ENCODE measurements around the gene AKAP7. TPM values are rescaled to one million over a fixed set of nuclear protein-coding genes. Genes with fewer than 3 reads are reported as not detected.
"Not testable (repeated sequence)": the region's sequence is repeated elsewhere in the genome, so short reads cannot be mapped to it uniquely, and the experiment has no call there.

The AKAP7 gene
- total RNA-seq, 1 experiment from 2014 or later, result 4.7 TPM

DNA sequence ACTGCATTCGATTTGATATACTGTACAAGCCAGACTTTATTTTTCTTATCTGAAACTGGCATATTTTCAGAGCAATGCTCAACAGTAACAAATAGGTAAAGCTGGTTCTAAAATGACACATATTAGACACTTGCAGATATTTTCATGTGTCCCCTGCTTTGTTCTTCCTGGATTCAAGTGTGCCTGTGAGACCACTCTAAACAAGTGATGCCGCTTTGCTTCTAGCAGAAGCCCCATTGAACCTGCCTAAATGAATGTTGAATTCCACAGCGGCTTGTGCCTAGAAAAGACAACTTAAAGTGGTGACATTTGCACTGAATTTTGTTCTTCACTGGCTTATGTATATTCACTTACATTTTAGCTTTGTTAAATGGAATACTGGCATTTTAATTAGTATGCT lies 115.7 kb downstream of the AKAP7 start:
- DNase-seq (ENCODE audit: extremely low read depth, low read depth), result no peak

DNA sequence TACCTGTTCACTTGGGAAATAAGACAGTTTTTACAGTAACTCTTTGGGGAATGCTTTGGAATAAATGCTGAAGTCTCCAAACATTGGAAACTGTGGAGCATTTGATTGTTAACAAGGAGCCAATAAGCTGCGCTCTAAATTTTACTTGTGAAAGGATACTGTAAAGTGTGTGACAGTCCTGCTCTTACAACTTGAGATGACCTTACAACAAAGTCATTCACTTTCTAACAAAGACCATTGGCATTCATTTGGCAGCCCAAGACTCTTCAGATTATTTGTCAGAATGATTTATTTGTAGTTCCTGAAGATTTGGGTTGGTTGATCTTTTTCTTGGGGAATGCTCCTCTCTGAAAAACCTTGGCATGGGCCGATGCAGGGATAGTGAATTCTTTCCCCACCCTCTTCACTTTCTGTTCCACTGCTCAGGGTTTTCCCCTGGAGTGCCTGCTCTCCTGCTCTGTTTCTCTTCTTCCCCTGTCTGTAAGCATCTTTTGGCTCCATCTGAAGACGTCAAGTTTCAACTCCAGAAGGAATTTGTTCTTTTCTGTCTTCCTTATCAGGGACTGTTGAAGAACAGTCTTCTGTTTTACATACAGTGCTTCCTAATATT lies 116.4 kb downstream of the AKAP7 start:
- DNase-seq (ENCODE audit: extremely low read depth, low read depth), result no peak

DNA sequence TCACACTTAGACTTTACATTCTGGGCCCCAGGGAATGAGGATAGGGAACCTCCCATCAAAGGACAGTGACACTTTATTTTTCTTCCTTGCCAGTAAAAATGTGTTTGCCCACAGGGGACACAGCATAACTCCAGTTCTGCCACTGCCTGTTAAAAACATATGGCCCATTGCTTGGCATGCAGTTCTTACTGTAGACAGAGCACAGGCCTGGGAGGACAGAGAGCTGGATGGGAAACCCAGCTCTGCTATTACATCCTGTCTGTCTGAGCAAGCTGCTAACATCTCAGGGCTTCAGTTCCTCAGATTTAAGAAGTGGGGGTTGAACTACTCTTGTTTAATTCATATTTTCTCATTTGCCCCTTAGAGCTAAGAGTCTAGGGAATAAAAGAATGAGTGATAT lies 120.2 kb downstream of the AKAP7 start:
- no peak for DNase-seq (ENCODE audit: extremely low read depth, low read depth)

DNA sequence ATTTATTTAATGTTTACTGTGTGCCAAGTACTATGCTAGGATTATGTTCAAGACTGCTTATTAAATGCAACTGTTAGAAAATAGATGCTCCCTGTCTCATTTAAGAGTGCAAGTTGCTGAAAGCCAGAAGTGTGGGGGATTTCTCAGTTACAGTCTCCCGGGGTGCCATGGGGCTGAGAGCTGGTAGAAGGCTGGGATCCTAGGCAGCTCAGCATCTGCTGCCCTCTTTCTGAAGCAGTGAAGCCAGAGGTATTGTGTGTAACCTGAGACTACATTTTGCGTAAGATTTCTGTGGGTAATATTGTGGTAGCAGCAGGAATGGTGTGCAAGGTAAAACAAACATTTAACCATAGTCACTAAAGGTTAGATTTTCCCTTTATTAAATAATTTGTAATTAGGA lies 120.6 kb downstream of the AKAP7 start:
- DNase-seq (ENCODE audit: extremely low read depth, low read depth), result no peak

DNA sequence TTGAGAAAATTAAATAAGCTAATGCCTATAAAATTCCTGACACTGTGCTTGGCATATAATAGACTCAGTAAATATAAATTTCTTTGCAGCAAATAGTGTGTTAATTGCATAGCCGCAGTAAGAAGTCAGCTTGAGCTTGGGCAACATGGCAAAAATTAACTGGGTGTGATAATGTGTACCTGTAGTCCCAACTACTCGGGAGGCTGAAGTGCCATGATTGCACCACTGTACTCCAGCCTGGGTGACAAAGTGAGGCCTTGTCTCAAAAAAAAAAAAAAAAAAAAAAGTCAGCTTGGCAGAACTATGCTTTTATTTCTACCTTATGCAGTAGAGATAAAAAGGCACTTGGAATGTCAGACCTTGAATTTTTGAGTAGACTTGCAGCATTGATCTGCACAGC lies 121.8 kb downstream of the AKAP7 start:
- DNase-seq (ENCODE audit: extremely low read depth, low read depth), result no peak

DNA sequence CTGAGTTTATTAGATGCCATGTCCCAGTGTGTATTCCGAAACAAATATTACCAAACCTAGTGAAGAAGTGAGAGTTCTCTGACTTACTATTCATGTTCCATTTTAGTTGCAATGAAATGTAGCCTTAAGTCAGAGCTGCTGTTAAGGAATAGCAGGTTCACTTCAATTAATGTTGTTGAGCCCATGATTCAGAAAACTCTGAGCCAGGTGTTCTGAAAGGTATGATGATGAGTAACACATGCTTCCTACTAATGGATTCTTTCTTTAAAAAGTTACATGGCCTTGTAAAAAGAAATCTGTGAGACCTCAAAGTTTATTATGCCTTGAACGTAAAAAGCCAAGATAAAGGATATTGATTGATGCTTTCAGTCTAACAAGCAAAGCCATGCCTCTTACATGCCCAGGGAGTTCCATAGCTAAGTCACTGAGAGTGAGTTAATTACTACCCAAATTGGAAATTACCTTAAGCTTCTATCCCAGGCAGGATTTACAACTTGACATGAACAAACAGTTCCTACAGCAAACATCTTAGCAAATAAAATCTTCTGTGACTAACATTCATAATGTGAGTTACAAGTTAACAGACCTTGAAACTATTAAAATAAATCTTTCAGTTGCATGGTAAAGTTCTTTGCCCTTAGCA lies 122.9 kb downstream of the AKAP7 start:
- DNase-seq (ENCODE audit: extremely low read depth, low read depth), result no peak

DNA sequence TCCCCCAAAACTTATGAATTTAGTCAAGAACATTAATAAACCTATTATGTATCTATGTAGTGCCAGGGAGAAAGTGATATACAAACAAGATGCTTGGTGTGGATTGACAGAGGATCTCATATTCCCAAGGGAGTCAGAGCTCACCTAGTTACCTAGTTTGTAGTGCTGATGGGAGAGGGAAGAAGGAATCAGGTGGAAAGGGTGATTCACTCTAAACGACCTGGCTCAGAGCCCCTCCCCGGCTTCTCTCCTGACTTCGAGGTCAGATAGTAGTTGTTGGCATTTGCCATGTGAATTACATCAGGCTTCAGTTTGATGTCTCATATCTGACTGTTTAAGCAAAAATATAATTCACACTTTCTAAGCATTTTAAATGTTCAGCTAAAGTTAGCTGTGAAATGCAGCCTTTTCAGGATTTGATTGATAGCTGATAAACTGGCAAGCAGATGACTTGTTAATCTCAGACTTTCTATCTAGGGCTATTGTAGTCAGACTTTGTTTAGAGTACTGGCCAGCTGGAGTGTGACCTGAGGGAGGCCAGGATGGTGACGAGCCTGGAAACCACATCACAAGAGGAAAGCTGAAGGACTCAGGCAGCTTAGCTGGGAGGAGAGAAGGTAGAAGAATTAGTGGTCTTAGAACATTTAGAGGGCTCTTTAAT lies 123.7 kb downstream of the AKAP7 start:
- DNase-seq (ENCODE audit: extremely low read depth, low read depth), result no peak

DNA sequence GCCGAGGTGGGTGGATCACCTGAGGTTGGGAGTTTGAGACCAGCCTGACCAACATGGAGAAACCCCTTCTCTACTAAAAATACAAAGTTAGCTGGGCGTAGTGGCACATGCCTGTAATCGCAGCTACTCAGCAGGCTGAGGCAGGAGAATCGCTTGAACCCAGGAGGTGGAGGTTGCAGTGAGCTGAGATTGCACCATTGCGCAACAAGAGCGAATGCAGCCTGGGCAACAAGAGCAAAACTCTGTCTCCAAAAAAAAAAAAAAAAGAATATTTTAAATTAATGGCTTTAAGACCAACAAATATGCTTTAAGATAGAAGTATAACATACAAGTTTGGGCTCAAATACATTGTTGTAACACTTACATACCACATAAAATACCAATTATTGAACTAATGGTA lies 125.7 kb downstream of the AKAP7 start:
- not testable (repeated sequence) for DNase-seq (ENCODE audit: extremely low read depth, low read depth)

DNA sequence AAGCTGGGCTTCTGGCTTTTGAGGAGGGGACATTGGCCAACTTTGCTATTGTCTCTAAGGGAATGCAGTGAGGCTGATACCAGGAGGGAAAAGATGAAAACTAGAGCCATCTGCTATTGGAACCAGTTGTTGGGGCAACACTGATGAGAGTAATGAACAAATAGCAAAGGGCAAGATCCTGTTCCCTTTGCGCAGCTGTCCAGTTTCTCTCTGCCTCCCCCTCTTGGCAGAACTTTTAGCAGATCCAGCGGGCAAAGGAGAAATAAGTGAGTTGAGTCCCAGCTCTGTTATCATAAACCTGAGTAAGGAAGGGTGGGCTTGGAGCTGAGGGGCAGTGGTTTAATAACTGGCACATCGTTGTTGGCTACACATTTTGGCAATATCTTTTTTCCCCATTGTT lies 126.8 kb downstream of the AKAP7 start:
- DNase-seq (ENCODE audit: extremely low read depth, low read depth), result no peak

DNA sequence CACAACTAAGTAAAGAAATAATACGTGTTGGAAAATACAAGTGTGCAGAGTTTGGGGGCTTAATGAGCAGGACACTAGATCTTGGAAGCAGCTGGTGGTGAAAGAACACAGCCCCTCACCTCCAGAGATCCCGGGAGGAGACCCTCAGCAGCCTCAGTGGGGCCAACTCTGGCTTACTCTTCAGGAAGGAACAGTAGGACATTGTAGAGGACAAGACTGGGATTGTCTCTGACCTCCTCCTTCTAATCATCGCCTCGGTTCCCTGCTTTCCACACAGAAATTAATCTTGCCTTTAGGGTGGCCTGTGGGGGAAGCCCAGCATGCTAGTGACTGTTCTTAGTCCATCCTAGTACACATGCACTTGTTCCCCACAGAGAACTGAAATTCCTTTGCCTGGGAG lies 130.7 kb downstream of the AKAP7 start:
- DNase-seq (ENCODE audit: extremely low read depth, low read depth), result no peak

DNA sequence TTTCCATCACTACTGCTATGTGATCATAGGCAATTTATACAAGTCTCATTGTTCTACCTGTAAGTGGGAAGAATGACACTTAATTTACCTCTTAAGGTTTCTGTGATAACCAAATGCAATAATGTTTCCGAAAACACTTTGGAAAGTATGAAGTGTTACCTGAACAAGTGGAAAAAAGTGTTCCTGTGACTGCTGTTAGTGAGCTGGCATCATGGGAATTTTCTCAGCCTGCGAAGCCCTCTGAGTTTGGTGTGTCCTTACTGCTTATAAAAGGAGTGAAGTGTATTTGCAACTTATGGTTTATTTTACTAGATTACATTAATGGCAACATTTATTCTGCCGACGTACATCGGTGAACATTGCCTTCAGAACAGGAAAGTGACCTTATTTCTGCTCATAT lies 133.0 kb downstream of the AKAP7 start:
- no peak for DNase-seq (ENCODE audit: extremely low read depth, low read depth)

DNA sequence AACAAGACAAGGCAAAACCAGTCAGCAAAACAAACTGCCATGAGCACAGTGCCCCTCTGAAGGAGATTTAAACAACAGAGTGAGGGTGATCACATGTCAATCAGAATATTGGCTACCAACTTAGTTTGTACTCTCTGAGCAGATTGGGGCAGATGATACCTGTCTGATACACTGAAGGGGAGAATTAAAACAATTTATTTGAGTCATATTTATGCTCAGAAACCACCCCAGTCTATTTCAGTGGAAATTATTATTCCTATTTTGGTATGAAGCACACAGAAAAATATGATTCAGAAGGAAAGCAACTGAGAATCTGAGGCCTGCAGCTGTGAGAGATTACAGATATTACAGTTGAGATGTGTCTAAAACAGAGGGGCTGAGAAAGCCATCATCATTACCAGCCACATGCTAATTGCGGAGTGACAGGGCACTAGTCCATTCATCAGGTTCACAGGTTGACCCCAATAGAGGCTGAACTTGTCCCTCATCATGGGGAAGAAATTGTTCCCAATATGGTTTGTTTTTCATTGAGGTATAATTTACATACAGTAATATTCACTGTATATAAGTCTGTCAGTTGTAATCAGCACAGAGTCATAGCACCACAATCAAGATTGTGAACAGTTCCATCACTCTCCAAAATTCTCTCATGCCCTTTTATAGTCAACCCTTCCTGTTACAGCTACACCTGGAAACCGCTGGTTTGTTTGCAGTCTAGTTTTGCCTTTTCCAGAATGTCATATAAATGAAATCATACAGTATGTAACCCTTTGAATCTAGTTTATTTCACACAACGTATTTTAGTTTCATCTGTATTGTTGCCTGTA lies 134.5 kb downstream of the AKAP7 start:
- no peak for DNase-seq (ENCODE audit: extremely low read depth, low read depth)

DNA sequence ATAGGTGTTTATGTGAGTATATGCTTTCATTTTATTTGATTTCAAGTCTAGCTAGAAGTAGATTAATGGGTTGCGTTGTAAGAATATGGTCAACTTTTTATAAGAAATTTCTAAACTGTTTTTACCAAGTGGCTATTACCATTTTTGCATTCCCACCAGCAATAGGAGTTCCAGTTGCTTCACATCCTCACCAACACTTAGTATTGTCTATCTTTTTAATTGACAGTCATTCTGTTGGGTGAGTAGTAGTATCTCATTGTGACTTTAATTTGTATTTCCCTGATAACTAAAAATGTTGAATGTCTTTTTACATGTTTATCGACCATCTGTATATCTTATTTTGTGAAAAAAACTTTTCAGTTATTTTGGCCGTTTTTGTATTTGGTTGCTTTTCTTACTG lies 135.3 kb downstream of the AKAP7 start:
- DNase-seq (ENCODE audit: extremely low read depth, low read depth), result no peak

DNA sequence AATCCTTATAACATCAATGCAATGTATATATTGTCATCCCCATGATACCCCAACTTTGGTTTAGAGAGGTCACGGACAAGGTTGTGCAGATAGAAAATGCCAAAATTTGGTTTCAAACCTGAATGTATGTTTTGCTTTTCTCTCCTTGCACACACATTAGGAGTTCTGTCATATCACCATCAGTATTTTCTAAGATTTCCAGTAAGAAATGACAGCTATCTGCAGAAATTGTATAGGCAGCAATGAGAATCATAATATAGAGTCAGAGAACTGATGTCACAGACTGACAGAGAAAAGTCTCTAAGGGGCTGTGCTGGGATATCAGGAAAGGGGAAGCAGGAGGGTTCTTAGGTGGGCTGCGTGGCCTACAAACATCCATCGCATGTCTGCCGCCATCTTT lies 140.0 kb downstream of the AKAP7 start:
- DNase-seq (ENCODE audit: extremely low read depth, low read depth), result no peak

DNA sequence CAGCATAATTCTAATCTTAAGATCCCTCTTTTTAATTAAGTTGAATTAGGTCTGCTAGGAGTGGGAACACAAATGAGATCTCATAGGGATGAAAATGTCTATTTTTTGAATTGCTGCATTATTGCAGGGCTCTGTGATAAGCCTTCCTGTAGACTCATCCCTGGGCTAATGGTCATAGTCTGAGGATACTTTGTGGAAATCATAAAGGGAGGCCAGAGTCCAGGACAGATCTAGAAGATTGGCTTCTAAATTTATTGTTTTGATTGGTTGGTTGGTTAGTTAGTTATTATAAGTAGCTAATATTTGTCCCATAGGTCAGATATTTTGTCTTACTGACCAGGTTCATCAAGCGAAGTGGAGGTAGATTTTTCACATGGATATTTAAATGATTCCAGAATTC lies 142.3 kb downstream of the AKAP7 start:
- no peak for DNase-seq (ENCODE audit: extremely low read depth, low read depth)

DNA sequence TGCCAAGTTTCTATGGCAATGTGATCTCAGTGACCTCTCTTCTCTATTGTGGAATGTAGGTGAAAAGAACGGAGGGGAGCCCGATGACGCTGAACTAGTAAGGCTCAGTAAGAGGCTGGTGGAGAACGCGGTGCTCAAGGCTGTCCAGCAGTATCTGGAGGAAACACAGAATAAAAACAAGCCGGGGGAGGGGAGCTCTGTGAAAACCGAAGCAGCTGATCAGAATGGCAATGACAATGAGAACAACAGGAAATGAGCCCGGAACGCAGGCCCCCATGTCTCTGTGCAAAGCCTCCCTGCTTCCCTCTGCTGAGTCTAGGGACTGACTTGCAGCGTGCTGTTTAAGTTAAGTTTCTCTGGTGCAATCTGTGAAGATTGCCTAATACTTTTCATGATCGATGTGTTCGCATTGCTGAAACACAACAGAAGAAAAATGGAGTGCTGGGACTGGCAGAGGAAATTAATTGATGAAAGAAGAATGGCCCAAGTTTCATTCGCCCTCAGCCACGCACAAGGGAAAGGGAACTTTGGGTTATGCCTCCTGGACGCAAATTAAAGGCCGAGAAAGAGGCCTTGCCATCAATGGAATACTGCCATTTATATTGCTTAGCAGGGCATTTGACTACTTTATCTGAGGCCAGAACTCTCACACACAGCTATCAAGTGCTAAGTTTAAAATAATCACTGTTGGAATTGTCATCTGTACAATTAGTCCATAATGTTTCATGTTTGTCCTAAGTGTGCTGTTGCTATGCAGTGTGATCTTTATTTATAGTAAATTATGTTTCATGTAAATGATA lies 146.4 kb downstream of the AKAP7 start:
- DNase-seq (ENCODE audit: extremely low read depth, low read depth), result no peak

DNA sequence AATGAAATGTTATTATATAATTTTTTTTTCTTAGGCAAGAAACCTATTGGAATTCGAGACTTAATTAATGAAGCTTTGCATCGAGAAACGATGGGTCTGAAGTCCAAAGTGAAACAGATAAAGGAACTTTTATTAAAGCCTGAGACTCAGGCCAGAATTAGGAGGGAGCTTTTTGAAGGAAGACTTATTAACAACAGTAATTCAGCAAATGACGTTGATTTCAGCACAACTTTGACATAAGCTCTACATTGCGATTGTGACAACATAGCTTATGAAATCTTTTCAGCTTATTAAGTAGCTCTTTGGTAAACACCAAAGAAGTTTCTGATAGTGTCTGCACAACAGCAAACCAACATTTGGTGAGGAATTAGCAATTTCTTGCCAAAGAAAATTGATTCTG lies 147.1 kb downstream of the AKAP7 start:
- DNase-seq (ENCODE audit: extremely low read depth, low read depth), result no peak

DNA sequence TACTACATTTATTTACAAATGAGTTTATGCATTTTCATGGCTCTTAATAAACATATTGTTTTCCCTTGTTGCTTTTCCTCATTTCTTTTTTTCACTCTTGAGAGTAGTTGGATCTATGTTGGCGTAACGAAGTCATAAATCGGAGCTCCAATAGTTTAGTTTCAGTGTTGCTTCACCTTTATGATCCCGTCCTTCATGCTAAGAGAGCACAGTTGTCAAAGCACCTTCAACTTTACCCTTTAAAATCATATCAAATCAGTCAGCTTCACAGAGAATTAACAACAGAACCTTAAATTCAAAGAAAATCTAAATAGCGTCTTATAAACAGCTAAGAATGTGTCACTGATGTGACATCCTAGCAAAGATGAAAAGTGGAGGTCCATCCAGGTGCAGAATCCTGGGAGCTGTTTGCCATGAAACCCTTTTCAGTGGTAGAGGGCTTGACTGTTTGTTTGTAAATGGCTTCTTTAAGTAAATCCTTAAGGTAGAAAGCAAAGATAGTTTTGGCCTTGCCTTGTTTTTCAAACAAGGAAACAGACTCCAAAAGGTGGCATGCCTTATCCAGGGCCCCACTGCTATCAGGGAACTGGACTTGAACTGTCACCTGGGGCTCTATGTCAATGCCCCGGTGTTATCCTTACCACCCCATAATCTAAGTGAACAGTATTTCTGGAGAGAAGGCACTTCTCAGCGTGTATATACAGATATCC lies 148.4 kb downstream of the AKAP7 start:
- DNase-seq (ENCODE audit: extremely low read depth, low read depth), result no peak

DNA sequence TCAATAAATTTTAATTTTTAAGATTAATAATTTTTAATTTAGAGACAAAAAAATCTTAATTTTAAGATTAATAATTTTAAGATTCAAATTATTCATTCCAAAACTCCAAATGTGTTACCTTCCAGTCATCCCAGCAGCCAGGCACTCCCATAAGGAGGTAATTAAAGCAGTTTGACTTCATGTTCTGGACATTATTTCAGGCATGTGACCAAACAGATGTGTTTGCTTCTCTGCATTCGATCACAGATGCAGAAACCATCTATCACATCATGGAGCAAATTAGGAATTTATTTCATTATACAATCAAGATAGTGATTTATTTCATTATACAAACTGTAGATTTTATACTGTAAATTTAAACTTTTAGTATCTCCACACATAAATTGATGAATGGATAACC lies 150.3 kb downstream of the AKAP7 start:
- DNase-seq (ENCODE audit: extremely low read depth, low read depth), result no peak

DNA sequence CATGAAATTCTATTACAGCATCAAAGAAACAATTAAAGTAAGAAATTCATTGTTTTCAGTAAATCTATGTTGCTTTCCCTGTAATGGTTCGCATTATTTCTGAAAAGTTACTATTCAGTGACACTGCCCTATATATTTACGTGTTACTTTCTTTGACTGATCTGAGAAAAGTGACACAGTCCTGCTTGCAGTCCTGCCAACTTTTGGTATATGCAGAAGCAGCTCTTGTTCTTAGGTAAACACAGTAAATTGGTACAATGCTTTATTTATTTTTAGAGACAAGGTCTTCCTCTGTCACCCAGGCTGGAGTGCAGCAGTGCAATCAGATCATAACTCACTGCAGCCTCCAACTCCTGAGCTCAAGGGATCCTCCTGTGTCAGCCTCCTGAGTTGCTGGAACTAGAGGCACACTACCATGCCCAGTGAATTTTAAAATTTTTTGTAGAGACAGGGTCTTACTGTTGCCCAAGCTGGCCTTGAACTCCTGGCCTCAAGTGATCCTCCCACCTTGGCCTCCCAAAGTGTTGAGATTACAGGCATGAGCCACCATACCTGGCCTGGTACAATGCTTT lies 151.3 kb downstream of the AKAP7 start:
- no peak for DNase-seq (ENCODE audit: extremely low read depth, low read depth)
